Measurements from ENCODE around the gene ATP6V1G1.

GRCh38 chr9:114608525-114608796 is 20.9 kb downstream of the ATP6V1G1 start:
- TF ChIP-seq CTCF (IDR thresholded peaks at IDR 0.05 in 4 of 5, conservative IDR thresholded peaks at IDR 0.05 in 1 of 5): no peak
- TF ChIP-seq POLR2A (IDR thresholded peaks at IDR 0.05): no peak
